NCI-H146 (cell line): ENCODE results near the gene TMEM242.

Experiments used
- DNase-seq: peaks from one replicate; lab custom pipeline; 2025; lab: John Stamatoyannopoulos, UW

TMEM242 gene

DNA sequence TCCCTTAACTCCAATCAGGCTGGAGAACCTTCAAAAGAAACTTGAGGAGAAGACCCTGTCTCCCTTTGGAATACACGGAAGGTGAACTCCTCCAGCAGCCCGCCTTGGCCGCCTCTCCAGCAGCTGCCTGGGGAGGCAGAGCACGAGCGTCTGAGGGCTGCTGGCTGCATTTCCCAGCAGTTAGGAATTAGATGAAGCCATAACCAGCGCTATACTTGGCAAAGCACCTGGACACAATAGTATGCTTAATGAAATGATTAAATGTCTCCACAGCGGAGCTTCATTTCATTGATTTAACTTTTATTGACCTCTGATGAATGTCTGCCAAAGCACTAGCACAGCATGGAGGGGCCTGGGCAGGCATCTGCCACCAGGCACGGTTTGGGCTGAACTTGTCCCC lies 73.5 kb downstream of the TMEM242 start:
- peak; percentile 32 for DNase-seq

DNA sequence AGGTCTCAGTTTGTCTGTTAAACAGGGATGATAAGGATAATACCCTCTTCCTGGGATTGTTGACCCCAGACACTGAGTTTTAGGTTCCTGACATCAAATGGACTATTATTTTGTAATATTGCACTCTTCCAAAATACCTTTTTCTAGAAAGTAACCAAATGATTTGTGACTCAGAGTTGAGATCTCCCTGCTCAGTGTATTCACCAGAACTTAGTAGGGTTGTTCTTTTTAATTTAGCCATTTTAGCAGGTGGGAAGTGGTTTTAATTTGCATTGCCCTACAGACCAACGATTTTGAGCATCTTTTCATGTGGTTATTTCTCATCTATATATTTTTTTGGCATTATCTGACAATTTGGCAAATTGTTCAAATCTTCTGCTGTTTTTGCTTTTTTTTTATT lies 75.1 kb downstream of the TMEM242 start:
- DNase-seq = no peak

DNA sequence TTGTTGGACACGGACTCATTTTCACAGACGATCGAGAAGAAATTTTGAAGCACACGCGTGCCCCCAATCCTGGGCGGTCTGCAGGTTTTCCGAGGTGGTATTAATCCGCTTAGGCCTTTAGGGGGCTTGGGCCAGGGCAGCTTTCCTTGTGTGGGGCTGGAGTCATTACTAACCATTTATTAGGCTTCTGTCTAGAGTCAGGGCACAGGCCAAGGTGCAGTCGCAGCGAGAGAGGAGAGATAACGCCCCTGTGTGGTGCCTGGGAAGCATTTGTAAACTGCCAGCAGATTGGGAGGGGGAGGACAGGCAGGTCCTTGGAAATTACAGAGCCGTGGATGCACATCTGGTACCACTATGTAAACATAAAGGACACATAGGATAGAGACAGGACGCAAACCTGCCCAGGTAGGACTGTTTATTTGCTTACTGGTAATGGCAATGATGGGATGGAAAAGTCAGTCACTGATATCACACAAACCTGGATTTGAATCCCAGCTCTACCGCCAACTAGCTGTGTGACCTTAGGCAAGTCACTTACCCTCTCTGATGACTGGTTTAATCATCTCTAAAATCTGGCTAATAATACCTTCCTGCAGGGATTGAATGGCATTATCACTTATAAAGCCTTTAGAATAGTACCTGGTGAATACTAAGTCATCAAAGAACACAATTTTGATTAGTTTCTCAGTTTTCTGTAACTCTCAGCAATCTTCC lies 76.4 kb downstream of the TMEM242 start:
- no peak for DNase-seq

DNA sequence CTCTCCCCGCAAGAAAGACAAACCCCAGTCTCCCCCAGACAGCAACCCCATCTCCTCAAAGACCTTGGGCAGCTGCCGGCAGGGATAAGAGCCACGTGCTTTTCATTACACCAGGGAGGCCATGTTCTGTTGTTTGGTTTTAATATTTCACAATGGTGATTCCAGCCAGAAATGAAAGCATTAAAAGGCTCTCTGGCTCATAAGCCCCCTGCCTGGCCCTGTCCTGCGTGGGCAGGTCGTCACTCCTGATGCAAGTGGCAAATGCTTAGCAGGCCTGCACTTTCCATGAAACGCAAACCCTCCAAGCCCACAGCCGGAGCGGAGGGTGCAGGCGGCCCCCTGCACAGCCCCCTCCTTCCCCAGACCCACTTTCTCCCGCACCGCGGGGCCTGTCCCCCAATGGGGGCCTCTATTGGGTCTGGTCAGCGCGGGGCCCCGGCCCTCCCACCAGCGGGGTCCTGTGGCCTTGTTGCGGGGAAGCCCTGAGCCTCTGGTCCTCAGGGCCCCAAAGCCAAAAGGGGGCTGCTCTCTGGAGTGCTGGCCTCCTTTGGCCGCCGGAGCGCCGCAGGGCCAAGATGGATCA lies 77.2 kb downstream of the TMEM242 start:
- no peak for DNase-seq

DNA sequence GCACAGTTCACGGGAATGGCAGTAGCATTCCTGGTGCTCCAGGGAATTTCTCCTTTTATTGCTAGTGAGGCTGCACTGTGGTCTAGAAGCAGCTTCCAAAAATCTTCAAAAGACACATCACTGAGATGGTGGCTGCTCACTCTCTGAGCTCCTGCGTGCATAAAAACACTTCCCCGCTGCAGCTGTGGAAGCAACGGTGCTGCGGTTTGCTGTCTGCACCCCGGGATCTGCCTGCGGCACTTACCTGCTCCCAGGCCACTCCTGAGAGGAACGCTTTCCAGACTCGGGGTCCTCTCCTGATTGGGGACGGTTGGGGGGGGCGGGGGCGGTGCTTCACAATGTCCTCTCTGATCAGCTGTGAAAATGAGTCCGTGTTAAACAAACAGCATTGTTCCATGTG lies 77.9 kb downstream of the TMEM242 start:
- no peak for DNase-seq

DNA sequence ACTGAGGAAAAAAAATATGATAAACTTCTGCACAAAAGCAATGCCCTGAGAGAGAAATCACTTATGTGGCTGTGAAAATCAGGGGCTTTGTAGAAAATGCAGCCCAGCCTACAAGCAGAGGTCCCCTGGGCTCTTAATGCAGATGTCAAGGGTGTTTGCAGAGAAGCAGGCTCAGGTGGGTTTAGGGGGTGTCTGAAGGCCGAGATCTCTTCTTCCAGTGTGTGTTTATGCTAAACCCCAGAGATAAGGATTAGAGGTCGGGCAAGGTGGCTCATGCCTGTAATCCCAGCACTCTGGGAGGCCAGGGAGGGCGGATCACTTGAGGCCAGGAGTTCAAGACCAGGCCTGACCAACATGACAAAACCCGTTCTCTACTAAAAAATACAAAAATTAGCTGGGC lies 78.5 kb downstream of the TMEM242 start:
- DNase-seq = no peak

DNA sequence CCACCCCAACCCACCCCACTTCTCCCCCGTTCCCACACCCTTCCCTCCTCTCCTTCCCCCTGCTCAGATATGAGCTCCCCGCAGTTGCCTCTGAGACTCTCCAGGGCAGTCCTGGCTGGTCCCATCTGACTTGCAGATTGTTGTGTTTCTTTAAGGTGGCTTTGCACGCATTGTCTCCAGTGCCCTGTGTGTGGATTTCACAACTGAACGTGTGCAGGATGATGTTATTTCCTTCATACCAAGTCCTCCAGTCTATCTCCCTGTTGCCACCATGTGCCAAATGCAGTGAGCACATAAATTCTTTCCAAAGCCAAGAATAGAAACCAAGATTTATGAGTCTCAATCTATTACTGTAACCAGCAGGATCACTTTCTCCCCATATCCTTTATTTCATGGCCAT lies 79.1 kb downstream of the TMEM242 start:
- no peak for DNase-seq

DNA sequence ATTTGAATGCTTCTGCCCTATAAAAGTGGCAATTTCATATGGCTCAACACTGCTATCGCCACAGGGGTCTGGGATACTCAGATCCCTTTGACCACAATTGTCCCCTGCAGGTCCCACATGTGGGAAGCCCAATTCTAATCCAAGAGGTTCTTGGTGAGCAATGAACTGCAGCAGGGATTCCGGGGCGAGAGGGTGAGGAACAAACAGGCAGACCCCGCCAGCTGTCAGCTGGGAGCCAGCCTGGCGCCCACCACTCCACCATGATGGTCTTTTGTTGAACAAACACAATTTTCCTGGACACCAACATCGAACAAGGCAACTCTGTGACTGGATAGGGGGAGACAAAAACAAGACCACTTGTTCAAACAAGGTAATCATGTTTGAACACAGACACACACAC lies 80.5 kb downstream of the TMEM242 start:
- peak; percentile 45 for DNase-seq

DNA sequence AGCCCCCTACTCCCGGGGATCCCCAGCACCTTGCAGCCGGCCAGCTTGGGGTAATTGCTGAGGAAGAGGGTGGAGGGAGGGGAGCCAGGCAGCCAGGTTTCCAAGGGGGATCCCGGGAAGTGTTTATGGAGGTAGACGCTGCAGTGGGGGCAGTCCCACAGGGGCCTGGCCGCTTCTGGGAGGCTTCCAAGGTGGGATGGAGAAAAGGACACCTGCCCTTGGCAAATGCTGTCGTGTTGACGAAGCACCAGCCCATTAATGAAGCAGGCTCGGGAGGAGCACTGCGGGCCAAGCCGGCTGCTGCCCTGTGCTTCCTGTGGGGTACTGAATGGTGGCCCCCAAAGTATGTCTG lies 82.4 kb downstream of the TMEM242 start:
- no peak for DNase-seq

DNA sequence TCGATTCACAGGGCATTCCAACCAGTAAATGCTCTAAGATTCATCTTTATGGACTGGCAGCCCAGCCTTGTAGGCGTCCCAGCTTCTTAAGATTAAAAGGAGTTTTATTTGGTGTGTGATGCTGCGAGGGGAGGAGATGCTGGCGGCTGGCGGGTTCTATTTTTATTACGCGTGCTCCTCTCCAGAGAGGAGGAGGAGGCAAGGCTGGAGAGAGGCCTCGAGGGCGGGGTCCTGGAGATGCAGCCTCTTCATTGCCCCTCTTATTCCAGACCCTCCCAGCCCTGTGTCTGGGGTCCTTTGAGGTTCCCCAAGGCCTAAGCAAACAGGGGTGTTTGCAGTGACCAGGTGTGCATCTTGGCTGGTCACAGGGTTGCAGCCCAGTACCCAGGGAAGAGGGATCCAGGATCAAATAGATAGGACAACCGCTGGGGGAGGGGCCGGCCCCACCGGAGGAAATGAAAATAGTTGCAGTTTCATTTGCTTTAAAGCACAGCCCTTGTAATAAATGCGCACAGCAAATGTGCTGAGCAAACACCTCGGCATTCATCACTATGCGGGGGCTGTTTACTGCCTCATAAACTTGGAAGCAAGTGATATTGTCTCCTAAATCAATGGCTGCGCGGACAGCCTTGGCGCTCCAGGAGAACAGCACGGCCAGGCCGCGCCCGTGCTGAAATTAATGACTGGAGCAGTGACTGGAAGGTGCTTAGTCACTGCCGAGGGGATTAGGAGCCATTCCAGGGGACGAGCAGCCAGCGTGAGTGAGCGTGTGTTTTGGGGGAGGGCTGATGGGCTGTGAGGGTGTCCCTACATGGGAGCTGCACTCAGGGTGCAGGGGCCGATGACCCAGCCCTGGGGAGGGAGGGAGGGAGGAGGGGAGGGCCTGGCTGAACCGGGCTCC lies 83.0 kb downstream of the TMEM242 start:
- peak; percentile 74 for DNase-seq

DNA sequence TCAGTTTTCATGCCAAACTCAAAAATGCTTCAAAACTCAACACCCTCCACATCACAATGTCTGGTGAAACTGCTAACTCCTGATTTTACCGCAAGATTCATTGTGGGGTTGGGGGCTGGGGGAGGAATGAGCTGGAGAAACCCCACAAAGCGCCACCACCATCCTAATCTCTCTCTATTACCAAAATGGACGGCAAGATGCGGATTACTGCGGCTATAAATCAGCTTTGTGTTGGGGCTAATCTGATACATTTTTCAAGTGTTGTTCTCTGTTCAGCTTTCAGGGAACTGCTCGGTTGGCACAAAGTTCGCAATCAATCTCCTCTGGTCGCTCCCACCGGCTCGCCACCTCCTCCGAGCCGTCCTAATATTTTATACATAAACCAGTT lies 83.7 kb downstream of the TMEM242 start:
- DNase-seq = no peak
